GM21528 (cell line): ENCODE results near the gene DMBX1.

Experiments
- ATAC-seq: cut with Tn5 transposase; IDR thresholded peaks from one replicate; pipeline ENCODE4 v1.9.1; 2021; ENCODE audit warnings: mild to moderate bottlenecking, moderate library complexity; ENCODE audit not compliant: unreplicated experiment, low FRiP score

The DMBX1 gene

DNA sequence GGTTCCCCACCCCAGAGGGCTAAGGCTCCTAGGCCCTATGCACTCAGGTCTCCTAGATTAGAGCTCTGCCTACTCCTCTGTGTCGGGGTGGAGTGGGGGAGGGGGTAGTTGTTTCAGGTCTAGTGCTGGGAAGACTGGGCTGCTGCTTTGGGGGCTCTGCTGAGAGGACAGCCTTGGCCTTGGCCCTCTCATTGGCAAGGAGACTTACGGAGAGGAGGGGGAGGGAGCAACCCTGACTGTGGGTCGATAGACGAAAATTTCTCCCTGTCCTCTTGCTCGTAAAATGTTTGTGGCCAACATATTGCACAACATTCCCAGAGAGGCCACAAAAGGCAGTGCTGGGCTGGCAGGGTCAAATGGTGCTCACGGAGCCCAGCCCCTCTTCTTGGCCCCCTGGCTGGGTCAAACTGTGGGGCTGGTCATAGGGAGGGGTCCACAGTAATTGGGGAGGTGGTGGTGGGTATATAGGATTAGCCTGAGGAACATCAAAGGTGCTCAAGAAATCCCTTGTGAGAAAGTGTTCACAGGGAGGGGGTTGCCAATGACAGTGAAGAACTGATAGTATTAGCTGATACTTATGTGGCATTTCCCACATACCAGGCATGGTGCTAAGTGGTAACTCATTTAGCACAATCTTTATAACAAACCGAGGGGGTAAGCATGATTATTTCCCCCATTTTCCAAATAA lies 8.5 kb upstream of the DMBX1 start:
- no peak for ATAC-seq

DNA sequence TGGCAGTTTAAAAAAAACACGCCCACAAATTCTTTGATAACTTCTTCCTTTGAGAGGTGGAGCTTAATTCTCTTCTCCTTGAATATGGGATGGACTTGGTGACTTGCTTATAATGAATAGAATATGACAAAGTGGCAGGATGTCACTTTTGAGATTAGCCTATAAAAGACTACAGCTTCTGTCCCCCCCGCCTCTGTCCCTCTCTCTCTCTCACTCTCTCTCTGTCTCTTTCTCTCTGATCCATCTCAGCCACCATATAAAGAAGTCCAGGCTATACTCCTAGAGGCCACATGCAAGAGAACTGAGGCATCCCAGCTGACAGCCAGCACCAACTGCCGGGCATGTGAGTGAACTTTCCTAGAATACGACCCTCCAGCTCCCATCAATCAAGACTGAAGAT lies 7.7 kb upstream of the DMBX1 start:
- no peak for ATAC-seq

DNA sequence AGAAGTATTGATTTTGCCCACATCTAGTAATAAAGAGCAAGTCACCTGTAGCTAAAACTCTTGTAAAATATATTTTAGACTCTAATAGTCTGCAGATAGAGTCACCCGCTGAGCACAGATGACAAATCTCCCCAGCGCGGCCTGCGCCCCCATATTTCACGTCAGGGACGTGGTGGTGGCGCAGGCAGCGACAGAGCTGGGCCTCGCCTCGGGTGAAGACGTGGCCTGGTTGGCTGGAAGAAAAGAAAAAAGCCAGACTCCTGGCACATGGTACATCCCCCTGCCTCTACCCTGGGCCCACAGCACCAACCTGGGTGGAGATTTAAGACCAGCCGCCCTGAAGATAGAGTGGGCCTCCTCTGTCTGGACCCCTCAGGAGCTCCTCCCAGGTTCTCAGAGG lies 6.0 kb upstream of the DMBX1 start:
- no peak for ATAC-seq

DNA sequence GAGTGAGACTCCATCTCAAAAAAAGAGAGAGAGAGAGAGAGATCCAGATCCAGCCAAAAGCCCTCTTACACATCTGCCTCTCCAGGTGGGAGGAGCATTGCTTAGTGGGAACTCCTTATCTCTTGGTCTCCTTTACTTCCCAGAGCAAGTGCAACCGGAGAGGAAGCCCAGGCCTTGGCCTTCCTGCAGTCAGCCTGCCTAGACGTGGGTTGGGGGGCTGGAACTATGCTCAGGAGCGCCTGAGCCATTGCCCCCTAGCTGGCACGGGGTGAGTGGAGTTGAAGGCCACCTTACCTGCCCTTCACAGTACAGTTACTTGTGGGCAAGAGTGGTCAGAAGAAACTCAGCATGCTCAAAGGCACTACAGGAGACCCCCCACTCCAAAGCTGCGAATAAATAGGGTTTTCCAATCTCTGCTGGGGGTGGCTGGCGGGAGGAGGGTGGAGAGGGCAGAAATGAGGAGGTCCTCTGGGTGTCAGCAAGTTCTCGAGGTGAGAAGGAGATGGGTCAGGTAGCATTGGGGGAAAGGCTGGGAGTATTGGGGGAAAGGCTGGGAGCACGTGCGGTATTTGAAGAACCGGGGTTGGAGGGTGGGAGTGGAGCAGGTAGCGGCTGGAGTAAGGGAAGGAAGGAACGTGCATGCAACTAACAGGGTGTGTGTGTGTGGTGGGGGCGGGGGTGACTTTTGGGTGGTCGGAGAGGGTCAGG lies 4.7 kb upstream of the DMBX1 start:
- no peak for ATAC-seq

DNA sequence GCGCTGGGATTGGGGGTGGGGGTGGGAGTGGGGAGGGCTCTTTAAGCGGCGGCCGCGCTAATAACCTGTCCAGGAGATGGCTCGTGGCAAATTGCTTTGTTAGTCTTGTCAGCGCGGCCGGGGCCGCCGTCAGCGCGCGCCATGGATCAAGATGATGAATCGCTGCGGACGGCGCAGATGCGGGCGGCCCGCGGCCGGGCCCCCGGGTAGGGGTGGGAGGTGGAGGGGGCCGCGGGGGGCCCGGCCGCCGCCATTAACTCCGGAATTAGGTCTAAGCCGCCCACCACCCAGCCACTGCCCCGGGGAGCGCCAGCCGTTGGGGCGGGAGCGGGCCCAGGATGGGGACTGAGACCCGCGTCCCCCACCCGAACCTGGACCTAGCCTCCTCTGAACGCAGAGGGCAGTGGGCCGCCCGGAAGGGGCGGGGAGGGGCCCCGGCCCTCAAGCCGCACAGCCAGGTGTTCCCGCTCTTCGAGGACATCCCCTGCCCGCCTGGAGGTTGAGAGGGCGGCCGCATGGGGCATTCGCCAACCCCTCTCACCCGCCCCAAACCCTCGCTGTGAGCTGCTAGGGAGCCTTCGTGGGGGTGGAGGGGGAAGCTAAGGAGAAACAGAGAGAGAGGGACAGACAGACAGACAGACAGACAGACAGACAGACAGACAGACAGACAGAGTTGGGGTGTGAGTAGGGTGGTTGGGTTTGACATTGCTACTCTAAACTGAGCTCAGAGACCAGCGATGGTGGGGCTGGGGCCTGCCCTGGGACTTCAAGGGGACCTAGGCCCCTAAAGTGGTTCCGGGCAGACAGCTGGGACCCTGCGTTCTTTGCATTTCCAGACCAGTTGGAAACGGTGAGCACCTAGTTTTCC lies 3.8 kb upstream of the DMBX1 start:
- ATAC-seq = no peak

DNA sequence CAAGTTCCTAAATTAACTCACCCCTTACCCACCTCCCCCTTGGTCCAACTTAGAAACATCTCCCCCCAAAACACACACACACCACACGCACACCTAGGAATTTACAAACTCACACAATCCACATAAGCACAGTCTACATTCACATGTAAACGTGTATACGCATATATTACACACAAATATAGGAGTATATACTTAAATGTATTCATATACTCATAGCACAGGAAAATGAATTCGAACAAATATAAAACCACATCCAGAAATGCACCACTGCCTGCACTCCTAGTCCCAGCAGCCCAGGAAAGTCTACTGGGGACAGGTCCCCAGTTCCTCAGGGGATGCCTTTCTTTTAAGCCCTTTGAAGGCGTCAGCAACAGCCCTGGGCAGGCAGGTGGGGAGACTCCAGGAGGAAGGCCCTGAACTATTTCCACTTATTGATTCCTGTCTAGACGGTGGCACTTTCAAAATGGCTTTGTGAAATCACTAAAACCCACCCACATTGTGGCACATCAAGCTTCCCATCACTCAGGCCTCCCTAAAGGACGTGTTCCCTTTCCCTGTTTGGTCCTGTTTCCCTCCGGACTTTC lies 3.1 kb upstream of the DMBX1 start:
- ATAC-seq = no peak

DNA sequence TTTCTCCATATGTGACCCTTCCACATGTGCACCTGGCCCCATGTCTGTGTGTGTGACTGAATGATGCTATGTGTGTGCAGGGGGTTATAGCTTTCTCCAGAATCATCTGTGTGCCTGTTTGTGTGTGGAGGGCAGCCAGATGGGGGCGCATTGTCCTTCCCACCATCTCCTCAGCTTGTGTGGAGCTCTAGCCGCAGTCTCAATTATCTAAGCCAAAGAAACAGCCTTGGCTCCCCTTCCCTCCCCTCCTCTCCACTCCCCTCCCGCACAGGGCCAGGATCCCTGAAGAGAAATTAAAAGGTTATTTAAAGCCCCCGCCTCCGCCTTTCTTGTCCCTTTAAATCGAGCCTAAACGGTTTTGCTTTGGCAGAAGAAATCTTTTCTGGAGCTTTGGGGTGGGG lies 1.8 kb upstream of the DMBX1 start:
- ATAC-seq = no peak

DNA sequence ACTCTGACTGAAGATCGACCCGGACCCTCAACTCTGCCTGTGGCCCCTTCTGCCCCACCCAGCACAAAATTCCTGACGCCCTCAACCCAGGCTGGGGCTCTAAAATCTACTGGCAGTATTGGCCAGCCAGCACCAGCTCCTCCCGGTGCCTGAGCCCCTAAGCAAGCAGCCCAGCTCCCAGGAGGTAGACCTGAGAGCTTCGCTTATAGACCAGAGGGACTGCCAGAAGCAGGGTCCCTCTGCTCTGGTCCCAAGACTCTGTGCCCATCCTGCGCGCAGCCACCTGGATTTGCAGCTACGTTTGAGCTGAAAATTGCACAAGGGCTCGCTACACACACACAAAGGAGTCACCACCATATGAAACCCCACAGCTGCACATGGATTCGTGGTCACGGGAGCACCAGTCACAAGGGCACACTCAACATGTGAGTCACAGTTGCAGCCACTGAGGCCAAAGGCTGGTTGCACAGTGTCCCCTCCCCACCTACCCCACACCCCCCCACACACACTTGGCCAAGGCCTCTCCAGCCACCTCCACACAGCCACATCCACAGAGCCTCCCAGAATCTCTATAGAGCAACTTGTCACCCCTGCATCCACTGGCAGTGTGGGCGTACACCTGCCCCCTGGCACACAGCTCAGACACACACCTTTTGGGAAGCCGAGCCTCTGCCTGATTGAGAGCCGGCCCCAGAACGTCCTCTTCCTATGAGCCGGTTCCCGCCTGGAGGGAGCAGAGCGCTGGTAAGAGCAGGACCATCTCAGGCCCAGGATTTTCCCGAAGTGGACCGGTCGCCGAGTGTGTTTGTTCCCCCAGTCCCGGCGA lies 1.1 kb upstream of the DMBX1 start:
- no peak for ATAC-seq

DNA sequence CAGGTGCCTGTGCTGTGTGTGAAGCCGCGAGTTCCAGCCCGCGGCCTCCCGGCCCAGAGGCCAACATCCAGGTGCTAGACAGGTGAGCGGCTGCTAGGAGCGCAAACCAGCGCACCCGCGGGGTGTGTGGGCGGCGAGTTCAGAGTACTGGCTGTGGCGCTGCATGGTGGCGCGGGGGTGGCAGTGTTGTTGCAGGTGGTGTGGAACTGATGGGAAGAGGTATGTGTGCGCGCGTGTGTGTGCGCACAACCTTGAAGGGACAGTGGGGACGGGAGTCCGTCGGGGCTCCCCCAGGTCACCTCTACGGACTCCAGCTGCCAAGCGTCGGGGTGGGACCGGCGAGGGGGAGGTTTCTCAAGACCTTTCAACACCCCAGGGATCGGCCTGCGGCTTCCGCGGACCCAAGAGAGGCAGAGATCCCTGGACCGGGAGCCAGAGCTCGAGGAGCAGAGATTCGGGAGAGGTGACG lies 433 bp upstream of the DMBX1 start:
- no peak for ATAC-seq

DNA sequence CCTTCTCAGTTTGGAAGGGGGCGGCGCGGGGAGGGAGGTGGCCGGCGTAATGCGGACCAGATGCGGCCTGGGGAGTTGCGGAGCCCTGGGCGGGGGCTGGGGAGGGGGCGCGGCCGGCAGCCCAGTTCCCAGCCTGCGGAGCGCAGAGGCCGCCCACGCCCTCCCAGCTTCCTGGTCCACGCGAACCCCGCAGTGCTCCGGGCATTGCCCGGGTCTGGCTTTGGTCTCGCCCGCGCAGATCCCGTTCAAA lies 695 bp downstream of the DMBX1 start:
- no peak for ATAC-seq

DNA sequence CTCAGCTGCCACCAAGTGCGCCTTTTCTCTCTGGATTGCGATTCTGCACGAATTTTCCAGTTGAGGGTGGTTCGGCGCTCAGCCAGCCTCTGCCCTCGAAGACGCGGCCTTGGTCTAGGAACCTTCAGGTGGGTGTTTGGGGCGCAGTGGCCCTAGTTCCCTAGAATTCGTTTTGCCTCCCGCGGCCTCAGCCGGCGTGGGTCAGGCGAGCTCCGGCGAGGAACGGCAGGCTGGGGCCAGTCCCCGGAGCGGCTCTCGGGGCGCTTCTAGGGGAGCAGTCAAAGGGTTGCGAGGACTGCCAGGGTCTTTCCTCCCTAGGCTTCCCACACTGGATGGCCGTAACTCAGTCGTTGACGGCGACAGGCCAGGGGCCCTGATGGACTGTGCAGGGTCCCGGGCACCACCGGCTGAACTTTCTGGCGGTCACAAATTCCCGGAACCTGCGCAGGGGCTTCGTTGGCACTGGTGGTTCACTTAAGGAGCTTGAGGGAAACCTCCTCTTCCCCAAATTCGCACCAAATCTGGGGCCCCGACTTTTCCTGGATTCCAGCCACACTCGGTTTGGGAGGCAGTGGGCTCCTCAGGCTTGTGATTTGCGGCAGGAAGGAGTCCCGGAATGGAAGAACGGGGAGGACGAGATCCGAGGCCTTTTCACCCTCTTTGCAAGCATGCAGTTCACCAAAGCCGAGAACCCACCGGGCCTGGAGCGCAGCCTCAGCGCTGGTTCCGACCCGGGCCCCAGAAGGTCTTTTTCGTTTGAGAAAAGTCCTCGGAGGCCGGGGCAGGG lies 1.2 kb downstream of the DMBX1 start:
- ATAC-seq = no peak

DNA sequence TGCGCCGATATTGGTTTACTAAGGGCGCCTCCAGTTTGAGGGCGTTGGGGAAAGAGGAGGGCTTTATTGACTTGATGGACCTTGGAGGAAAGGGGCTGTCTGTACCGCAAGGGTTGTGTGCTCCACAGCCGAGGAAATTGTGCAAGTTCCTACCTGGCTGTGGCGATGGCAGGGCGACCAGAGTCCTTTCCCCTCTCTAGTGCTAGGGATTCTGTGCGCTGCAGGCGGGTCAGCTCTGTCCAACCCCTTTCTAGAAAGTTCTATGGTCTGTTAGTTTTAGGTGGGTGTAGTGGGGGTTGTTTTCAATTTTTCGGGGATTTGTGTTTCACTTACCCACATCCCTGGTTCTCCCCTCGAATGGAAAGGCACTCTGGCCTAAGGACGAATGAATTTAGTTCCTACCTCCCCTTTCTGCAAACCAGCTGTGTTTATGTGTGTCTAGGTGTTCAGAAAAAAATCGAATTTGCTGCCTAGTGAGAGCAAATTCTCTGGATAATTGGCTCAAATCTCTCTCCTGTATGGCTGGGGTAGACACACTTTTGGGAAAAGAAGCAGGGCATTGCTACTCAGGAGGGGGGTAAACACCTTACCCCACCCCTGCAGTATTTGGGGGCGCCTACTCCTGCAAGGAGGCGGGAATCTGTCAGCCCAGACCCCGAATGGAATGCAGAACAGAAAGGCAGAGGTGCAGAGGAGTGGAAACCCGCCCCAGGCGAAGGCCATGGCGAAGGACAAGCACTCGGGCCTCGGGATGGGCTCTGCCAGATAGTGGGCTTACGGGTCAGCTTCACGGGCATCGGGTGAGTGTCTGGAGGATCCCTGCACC lies 2.0 kb downstream of the DMBX1 start:
- no peak for ATAC-seq

DNA sequence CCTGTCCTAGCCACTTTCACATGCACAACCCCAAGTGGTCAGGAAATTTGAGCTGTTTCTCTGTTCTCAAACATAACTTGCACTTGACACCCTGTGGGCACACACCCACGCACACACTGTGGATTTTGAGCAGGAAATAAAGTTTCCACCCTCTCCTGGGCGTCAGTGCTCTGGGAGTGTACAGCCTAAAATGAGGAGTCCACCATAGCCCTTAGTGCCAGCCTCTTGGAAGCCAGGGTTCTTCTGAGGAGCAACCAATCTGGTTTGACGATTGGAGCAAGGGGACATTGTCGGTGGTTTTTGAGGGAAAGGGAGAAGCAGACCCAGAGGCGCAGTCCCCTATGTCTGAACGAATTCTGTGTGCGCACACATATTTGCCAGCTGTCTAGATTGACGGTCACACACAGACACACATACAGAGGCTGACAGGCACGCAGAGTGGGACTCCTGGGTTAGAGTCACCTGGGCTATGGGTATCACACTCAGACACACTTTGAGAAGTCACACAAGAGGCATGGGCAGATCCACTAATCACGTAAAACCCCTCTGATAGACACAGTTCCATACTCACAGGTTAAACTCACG lies 2.7 kb downstream of the DMBX1 start:
- ATAC-seq = no peak

DNA sequence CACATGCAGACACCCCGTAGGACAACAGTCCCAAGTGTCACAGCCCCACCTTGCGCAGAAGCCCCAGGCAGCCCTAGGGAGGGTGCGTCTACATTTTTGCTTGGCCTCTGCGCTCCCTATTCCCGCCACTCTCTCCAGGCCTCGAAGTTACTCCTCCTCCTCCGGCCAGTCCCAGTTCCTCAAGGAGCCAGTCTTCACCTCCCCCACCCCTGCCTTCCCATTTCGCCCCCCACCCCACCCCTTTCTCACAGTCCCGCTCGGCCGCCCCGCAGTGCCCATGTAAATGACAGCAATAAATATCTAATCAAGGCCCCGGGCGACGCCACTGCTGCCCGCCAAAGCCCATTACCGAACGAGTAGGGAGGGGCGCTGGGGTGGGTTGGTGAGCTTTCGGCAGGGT lies 3.2 kb downstream of the DMBX1 start:
- ATAC-seq = no peak

DNA sequence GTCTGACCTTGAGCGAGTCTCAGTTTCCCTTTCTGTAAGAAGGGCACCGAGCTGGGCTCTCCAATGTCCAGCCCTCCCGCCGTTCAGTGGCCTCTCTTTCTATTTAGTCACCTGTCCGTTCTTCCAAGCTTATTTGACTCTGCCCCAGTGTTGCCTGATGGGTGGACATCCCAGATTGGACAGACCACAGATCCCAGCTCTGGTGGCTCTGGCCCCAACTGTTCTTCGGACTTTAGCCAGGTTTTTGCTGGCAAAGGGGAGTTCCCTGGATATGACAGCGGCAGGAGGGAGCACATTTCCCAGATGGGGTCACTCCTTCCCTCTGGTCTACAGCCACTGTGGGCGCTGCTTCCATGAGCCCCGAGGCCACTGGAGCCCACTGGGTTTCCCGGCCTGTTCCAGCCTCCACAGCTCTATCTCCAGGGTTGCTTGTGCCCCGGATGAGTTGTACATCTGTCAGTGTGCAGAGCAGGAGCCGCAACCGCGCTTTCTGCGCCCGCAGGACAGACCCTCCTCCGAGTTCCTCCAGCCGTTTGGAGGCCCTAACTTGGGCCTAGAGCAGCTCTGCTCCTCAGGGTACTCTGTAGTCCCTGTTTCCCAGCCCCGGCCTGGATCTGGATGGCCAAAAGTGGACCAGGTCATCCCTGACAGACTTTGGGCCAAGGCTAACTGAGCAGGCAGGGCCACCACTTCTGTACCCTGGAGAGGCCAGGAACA lies 3.8 kb downstream of the DMBX1 start:
- ATAC-seq = no peak

DNA sequence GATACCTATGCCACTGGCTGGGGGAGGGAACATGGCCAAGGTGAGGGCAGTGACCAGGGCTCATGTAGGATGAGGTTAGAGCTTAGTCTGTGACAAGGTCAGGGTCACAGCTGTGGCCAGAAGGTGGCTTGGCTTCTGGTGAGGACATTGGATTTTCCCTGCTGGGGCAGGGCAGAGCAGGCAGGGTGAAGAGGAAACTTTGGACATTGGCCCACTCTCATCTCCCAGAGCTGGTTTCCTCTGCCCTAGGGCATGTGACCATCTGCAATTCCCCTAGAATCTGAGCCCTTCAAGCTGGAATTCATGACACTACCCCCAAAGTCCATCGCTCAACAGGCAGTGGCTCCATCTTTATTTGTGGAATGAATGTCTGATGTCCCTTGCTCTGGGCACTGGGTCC lies 5.3 kb downstream of the DMBX1 start:
- no peak for ATAC-seq

DNA sequence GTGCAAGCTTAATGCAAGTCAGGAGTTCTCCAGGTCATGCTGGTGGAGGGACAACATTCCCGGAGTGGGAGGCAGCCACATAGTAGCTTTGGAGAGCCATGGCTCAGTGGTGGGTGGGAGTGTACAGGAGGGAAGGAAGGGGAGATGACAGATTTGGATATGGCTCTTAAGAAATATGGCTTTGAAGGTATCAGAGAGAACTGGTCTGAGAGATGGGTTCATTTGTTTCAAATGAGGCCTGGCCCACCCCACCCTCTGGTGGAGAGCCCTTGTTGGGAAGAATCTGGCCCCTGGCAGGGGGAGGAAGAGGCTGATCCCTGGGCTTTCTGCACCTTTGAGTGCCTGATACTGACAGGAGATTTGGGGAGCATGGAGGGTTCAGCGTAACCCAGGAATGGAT lies 6.1 kb downstream of the DMBX1 start:
- no peak for ATAC-seq

DNA sequence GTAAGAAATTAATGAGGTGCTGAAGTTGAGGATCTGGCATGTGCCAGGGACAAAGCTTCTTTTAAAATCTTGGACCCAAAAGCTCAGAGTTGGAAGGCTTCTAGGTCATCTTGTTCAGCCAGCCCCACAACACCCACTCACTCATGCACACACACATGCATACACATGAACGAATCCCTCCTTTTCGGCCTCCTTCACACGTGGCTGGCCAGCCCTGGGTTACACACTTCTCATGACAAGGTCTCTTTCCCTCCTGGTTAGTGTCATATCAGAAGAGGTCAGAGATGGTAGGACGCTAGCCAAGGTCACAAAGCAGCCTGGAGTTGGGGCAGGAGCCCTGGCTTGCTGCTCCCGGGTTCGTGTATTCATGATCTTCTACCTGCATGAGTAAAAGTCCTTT lies 6.9 kb downstream of the DMBX1 start:
- ATAC-seq = no peak
